GM19328 (cell line): Measurements from ENCODE around the gene SLC51A.
"Not testable (repeated sequence)": the region's sequence is repeated elsewhere in the genome, so short reads cannot be mapped to it uniquely, and the experiment has no call there.

Experiments used
- ATAC-seq: cut with Tn5 transposase; IDR thresholded peaks from one replicate; pipeline ENCODE4 v1.9.1; 2021; ENCODE audit warnings: mild to moderate bottlenecking, moderate library complexity; ENCODE audit not compliant: unreplicated experiment

Gene SLC51A

DNA sequence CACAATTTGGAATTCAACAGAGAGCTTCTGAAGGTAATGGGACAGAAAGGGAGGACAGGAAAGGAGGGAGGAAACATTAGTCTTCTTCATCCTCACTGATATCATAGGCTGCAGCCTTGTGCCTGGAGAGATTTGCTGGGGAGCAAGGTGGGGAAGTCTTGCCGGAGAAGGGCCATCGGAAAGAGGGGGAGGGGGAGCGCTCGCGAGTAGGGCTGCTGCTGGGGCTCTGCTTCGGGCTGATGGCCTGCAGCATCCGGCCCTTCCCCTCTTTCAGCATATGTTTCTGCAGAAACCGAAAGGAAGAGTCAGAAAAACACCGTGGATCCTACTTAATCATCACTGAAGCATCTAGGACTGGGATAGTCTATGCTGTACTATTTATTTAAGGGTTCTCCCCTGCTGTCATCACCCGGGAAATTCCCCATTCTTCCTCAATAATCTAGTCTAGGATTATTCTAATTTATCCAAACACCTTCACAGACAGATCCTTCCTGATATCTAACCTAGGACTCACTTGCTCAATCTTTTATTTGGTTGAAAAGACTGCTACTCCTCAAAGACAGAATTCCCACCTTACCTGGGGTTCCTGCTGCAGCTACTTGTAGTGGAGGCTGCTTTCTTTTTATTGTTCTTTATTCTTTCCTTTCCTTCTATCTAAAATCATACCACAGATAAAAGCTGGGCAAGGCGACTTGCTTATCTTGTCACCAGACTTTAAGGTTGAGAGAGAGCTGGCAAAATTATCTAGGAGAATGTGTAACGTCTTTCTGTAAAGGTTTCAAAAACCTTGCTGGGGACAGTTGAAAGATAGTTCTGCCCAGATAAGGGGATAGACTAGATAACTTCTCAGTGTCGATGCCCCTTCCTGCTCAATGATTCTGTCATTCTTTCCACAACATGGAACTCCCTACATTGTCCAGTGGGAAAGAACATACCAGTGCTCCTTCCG lies 22.6 kb downstream of the SLC51A start:
- no peak for ATAC-seq

DNA sequence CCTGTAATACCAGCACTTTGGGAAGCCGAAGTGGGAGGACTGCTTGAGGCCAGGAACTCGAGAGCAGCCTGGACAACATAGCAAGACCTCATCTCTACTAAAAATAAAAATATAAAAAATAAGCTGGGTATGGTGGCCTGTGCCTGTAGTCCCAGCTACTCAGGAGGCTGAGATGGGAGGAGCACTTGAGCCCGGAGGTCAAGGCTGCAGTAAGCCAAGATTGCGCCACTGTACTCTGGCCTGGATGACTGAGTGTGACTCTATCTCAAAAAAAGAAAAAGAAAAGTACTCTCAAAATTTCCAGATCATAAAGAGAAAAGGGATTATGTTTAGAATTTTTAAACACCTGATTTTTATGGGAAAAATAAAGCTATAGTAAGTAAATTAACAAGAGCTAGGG lies 24.1 kb downstream of the SLC51A start:
- ATAC-seq = no peak

DNA sequence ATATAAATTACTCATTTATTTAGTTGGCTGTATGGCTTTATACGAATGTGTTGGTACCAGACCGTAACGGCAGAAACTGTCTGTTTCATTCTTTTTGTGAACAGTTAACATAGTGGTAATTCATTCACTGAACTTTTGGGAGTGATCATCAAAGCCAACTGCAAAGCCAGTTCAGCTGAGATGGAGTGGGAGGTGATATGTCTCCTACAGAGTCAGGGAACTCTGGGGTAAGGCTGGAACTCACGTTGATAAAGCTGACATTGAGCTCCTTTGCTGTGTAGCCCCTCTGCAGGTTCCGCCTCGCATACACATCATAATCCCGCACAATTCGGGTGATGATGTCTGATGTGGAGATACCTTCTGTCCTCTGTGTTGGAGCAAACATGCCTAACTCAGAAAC lies 25.4 kb downstream of the SLC51A start:
- no peak for ATAC-seq

DNA sequence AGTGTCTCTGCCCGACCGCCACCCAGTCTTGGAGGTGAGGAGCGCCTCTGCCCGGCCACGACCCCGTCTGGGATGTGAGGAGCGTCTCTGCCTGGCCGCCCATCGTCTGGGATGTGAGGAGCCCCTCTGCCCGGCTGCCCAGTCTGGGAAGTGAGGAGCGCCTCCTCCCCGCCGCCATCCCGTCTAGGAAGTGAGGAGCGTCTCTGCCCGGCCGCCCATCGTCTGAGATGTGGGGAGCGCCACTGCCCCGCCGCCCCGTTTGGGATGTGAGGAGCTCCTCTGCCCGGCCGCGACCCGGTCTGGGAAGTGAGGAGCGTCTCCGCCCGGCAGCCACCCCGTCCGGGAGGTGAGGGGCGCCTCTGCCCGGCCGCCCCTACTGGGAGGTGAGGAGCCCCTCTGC lies 27.8 kb downstream of the SLC51A start:
- not testable (repeated sequence) for ATAC-seq

DNA sequence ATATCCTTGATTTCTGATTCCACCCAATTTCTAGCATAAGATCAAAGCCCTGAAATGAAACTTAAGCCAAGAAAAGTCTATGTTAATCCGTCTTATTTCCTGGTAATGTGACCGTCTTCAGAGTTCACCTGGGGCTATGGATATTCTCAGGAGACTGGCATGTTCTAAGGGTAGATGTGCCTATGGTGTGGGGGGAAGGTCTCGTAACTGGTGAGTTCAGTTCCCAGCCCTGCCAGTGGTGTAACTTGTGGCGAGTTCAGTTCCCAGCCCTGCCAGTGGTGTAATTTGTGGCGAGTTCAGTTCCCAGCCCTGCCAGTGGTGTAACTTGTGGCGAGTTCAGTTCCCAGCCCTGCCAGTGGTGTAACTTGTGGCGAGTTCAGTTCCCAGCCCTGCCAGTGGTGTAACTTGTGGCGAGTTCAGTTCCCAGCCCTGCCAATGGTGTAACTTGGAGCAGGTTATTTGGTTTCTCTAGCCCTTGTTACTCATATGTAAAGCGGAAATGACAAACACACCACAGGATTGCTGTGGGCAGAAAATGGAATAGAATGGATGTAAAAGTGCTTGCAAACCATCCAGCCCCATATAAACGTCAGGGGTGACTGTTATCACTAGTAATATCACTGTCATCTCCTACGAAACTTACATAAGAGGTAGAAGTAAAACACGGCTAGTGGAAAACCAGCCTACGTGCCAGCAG lies 30.4 kb downstream of the SLC51A start:
- no peak for ATAC-seq

- ATAC-seq = no peak
Observed at GRCh38 chr3:196251918-196252317, 35.6 kb downstream of the SLC51A start.

- ATAC-seq = no peak
Observed at GRCh38 chr3:196254376-196255283, 38.3 kb downstream of the SLC51A start.

DNA sequence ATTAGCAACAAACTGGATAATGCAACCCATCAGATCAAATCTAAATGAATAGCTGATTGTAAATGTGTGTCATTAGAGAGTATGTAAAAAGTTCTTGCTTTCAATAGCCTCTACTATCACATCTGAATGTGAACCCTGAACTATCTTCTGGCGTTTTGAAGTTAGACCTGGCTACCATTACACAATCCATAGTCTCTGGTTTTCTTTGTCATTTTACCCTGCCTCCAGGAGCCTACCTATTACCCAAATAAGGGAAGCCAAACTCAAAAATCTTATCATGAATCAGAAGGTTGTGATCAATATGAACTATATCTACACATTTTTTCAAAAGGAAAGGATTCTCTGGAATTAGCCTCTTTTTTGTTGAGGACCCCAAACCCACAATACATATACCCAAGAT lies 39.4 kb downstream of the SLC51A start:
- no peak for ATAC-seq

DNA sequence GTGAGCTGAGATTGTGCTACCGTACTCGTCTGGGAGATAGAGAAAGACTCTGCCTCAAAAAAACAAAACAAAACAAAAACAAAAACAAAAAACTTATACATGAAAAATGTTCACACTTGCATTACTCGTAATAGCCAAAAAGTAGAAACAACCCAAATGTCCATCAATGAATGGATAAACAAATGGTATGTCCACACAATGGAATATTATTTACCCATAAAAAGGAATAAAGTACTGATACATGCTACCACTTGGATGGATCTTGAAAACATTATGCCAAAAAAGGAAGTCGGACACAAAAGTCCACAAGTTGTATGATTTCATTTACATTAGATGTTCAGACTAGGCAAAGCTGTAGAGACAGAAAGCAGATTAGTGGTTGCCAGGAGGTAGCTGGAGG lies 44.5 kb downstream of the SLC51A start:
- no peak for ATAC-seq

- no peak for ATAC-seq
Observed at GRCh38 chr3:196263819-196264218, 47.5 kb downstream of the SLC51A start.

DNA sequence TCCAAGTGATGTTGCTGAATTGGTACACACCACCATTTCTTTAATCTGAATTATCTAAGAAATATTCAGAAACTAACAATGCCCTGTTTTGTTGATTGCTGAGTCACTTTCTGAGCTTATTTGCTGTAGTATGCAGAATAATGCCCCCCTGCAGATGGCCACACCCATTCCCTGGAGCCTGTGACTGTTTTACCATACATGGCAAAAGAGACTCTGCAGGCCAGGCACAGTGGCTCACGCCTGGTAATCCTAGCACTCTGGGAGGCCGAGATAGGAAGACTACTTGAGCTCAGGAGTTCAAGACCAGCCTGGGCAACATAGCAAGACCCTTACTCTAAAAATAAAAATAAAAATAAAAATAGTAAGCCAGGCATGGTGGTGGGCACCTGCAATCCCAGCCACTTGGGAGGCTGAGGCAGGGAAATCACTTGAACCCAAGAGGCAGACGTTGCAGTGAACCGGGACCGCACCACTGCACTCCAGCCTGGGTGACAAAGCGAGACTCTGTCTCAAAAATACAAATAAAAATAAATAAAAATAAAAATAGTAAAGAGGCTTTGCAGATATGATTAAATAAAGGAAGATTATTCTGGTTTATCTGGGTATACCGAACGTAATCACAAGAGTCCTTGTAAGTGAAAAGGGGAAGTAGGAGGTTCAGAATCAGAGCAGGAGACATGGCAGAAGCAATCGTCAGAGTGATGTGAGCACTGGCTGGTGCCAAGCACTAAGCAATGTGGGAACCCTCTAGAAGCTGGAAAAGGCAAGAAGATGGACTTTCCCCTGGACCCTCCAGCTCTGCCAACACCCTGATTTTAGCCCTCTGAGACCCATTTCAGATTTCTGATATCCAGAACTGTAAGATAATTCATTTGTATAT lies 52.2 kb downstream of the SLC51A start:
- no peak for ATAC-seq

DNA sequence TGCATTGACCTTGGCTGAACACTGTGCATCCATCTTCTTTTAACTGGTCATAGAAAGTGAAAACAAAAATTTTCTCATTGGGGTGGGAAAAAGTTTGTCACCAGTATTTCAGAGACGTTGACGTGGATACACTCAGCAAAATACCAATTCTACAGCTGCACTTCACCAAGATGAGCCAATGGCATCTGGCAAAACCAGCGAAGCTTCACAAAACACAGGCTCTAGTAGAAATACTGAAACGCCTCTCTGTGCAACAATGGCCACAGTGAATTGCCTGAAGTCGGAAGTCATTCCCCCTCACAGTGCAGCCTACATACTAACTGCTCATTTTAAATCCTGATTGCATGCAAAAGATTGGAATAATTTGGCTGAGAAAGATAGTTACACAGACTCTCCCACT lies 54.2 kb downstream of the SLC51A start:
- ATAC-seq = no peak

DNA sequence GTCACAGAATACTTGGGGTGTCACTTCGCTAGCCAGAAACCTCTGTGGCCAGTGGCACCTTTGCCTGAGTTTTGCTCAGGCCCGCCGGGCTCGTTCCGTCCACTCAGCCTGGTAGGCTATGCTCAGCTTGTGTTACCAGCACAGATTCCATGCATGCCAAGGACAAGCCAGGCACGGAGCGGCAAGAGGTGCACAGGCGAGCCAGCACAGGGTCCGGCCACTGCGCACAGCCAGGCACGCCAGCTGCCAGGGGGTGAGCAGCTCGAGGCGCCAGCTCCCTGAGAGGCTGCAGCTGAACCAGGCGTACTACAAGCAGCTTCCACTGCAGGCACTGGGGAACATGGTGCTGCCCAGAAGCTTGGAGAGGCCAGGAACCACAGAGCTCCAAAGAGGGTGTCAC lies 56.5 kb downstream of the SLC51A start:
- ATAC-seq = no peak

- ATAC-seq = no peak
Observed at GRCh38 chr3:196273655-196274054, 57.3 kb downstream of the SLC51A start.

DNA sequence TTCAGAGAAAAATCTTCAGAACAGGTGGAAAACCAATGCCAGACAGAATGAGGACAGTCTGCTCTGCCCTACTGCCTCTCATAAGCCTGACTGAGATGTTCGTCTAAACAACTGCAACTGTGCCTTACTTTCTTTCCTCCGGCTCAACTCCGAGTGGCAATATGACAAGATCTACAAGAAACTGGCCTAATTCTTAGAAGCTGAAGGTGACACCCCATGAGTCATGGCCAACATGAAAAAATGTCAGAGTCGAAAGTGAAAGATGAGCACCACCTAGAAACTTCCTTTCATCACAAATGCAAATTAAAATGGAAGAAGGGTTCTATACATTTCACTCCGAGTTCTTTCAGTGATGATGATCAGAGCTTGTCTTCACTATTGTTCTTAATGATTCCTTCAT lies 58.3 kb downstream of the SLC51A start:
- ATAC-seq = peak; percentile 76

DNA sequence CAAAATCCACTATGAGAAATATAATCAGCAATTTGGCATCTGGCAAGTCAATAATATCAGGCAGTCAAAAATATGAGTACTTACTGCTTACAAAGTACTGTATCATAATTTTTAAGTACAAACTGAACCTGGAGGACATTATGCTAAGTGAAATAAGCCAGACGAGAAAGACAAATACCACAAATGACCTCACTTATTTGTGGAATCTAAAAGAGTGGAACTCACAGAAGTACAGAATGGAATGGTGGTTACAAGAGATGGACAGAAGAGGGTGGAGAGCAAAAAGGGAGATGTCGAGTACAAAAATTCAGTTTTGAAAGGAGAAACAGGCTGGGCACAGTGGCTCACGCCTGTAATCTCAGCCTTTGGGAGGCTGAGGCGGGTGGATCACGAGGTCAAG lies 58.8 kb downstream of the SLC51A start:
- peak; percentile 7 for ATAC-seq

- no peak for ATAC-seq
Observed at GRCh38 chr3:196280689-196281440, 64.5 kb downstream of the SLC51A start.

DNA sequence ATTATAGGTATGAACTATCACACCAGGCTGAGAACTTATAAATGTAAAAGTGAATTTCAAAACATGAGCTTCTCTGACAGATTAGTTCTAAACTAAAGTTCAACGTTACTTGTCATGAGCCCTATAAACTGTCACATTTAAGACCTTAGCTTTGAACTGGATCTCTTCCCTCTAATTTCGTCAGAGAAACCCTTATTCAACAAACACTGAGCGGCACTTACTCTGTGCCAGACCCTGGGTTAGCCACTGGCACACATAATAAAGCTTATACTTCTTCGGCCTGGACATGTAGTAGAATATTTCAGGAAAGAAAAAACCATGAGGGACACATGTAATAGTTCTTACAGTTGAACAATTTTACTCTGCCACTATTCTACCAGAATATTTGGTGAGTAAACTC lies 65.6 kb downstream of the SLC51A start:
- ATAC-seq = no peak
